ENCODE data around the gene GIMD1. TPM values are rescaled to one million over a fixed set of nuclear protein-coding genes. Genes with fewer than 3 reads are reported as not detected.
"Not testable (repeated sequence)": the region's sequence is repeated elsewhere in the genome, so short reads cannot be mapped to it uniquely, and the experiment has no call there.

The GIMD1 gene
- total RNA-seq, 1 donor: not detected

DNA sequence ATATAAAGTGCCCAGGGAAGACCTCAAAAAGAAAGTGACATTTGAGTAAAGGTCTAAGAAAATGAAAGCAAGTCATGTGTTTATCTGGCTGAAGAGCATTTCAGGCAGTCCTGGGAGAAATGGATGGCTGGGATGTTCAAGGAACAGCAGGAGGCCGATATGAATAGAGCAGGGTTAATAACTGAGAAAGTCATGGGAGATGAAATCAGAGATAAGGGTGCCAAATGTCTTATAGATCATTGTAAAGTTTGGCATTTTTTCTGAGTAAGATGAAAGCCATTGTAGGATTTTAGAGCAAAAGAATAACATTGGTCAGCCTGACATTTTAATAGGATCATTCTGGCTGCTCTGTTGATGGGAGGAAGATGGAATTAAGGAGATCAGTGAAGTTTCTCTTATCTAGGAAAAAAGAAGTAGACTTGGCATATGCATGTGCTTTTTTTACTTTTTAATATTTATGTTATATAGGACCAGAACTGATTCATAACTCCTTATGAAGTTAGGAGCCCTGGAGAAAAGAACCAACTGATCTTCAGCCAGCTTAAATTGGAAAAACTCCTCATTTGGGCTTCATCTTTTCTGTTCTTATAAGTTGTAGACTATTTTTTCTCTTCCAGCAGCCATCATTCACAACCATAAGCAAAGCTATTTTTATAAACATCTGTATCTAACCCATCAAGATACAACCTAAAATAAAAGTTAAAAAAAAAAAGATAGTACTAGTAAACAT, 33.7 kb downstream of the GIMD1 start:
- Histone ChIP-seq H3K9me3 (ENCODE audit: low read depth, low read length) (no peaks in the 10 kb centered on the region), H3K4me3 (ENCODE audit: low read length) (no peak overlapping the region), H3K27me3 (ENCODE audit: insufficient read depth, low read length) (no peaks in the 10 kb centered on the region), H3K4me1 (ENCODE audit: insufficient read depth, low read length) (no peaks in the 10 kb centered on the region)

DNA sequence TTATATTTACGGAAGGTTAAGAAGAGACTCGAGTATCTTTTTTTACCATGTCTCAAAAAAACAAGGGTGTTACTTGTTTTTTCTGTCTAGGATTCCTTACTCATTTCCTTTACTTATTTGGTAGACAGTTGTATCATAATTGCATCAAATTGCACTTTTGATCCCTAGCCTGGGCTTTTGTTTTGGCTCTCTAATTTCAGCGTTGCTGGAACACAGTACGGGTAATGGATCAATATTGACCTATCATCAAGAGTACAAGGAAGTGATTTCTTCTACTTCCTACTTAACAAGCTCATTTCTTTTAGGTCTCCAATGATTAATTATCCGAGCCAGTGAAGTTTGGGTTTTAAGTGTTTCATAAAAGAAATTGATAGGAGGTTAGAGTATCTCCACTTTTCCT, 35.4 kb downstream of the GIMD1 start:
- Histone ChIP-seq H3K4me1 (ENCODE audit: insufficient read depth, low read length) (no peaks in the 10 kb centered on the region), H3K27me3 (ENCODE audit: insufficient read depth, low read length) (no peaks in the 10 kb centered on the region), H3K9me3 (ENCODE audit: low read depth, low read length) (no peaks in the 10 kb centered on the region), H3K4me3 (ENCODE audit: low read length) (no peak overlapping the region)

DNA sequence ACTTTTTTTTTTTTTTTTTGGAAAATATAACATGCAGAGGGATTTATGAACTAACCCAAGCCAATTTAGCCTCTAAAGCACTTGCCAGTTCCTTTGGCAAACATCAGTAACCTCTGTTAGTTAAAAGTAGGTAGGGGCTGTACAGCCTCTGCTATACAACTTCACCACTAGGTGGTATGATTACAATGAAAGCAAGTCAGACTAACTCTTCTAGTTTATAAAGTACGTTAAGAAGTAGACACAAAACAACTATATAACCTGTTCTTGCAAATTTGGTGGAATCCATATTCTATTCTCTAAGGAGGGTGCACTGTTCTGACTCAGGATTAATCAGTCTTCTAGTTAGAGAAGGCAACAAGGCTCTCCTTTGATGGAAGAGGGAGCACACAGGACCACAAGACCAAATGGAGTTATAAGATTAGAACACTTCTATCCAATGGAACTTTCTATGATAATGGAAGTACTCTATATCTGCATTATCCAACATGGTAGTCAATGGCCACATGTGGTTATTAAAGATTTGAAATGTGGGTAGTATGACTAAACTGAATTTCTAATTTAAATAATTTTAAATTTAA, 39.4 kb downstream of the GIMD1 start:
- Histone ChIP-seq H3K27me3 (ENCODE audit: insufficient read depth, low read length) (no peaks in the 10 kb centered on the region), H3K4me3 (ENCODE audit: low read length) (no peak overlapping the region), H3K9me3 (ENCODE audit: low read depth, low read length) (no peaks in the 10 kb centered on the region), H3K4me1 (ENCODE audit: insufficient read depth, low read length) (no peaks in the 10 kb centered on the region)

DNA sequence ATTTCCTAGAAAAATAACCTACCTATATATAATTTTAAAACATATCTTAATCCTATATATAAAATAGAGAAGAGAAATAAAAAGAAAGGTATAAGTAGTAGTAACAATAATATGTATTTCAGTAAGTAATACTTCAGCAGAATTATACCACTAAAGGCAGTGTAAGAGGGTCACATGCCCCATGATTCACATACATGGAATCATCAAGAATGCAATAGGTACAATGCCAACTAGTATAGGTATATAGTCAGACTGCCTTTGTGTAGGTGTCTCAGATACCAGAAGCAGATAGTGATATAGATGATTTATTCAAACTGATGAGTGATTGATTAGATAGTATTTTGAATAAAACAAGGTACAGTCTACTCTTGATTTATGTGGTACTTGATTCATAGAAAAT, 42.8 kb downstream of the GIMD1 start:
- no peak overlapping the region for H3K4me3 ChIP-seq (ENCODE audit: low read length)
- H3K27me3 ChIP-seq (ENCODE audit: insufficient read depth, low read length): no peaks in the 10 kb centered on the region
- no peaks in the 10 kb centered on the region for H3K9me3 ChIP-seq (ENCODE audit: low read depth, low read length)
- H3K4me1 ChIP-seq (ENCODE audit: insufficient read depth, low read length): no peaks in the 10 kb centered on the region

DNA sequence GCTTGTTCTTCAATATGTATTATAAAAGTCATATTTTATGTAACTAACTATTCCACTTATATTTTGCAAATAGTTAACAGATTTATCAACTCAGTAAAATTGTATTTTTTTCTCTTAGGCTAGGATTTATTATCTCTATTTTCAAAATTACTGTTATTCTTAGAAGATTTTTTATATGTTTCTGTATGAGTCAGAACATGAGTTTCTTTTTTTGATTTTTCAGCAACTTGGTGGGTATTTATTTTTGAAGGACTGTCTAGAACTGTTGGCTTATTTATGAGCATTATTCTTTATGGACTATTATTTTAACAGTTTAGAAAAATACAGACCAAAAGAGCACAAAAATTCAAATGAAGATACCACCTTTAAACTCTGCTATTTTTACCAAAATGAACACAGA, 45.5 kb downstream of the GIMD1 start:
- H3K27me3 ChIP-seq (ENCODE audit: insufficient read depth, low read length): no peaks in the 10 kb centered on the region
- no peaks in the 10 kb centered on the region for H3K9me3 ChIP-seq (ENCODE audit: low read depth, low read length)
- H3K4me1 ChIP-seq (ENCODE audit: insufficient read depth, low read length): peaks cover under 1% of the 10 kb centered on the region
- H3K4me3 ChIP-seq (ENCODE audit: low read length): no peak overlapping the region

DNA sequence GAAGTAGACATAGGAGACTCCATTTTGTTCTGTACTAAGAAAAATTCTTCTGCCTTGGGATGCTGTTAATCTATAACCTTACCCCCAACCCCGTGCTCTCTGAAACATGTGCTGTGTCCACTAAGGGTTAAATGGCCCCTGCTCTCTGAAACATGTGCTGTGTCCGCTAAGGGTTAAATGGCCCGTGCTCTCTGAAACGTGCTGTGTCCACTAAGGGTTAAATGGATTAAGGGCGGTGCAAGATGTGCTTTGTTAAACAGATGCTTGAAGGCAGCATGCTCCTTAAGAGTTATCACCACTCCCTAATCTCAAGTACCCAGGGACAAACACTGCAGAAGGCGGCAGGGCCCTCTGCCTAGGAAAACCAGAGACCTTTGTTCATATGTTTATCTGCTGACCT, 46.8 kb downstream of the GIMD1 start:
- H3K4me1 ChIP-seq (ENCODE audit: insufficient read depth, low read length): peaks cover 13% of the 10 kb centered on the region
- H3K27me3 ChIP-seq (ENCODE audit: insufficient read depth, low read length); H3K4me3 ChIP-seq (ENCODE audit: low read length); H3K9me3 ChIP-seq (ENCODE audit: low read depth, low read length): not testable (repeated sequence)

DNA sequence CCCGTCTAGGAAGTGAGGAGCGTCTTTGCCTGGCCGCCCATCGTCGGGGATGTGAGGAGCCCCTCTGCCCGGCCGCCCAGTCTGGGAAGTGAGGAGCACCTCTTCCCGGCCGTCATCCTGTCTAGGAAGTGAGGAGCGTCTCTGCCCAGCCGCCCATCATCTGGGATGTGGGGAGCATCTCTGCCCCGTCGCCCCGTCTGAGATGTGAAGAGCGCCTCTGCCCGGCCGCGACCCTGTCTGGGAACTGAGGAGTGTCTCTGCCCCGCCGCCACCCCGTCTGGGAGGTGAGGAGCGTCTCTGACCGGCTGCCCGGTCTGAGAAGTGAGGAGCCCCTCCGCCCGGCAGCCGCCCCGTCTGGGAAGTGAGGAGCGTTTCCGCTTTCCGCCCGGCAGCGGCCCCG, 47.4 kb downstream of the GIMD1 start:
- peaks cover 13% of the 10 kb centered on the region for H3K4me1 ChIP-seq (ENCODE audit: insufficient read depth, low read length)
- H3K27me3 ChIP-seq (ENCODE audit: insufficient read depth, low read length); H3K9me3 ChIP-seq (ENCODE audit: low read depth, low read length); H3K4me3 ChIP-seq (ENCODE audit: low read length): not testable (repeated sequence)

DNA sequence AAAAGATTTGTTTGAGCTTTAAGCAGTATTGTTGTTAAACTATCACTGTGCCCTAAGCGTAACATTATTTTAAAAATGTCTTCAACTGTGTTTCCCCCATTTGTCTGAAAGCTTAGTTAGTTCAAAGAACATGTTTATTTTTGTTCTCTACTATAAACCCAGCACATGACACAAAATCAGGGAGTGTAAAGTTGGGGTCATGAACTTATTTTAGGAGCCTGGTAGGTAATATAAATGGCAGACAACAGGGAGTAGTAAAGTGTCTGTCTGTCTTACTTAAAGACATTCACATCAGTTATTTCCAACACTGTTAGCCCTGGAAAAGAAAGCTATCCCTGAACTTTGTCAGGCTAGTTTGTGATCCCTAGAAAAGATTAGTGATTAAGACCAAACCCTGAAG, 48.3 kb downstream of the GIMD1 start:
- Histone ChIP-seq H3K4me1 (ENCODE audit: insufficient read depth, low read length) (peaks cover 16% of the 10 kb centered on the region), H3K27me3 (ENCODE audit: insufficient read depth, low read length) (no peaks in the 10 kb centered on the region), H3K9me3 (ENCODE audit: low read depth, low read length) (no peaks in the 10 kb centered on the region), H3K4me3 (ENCODE audit: low read length) (no peak overlapping the region)

DNA sequence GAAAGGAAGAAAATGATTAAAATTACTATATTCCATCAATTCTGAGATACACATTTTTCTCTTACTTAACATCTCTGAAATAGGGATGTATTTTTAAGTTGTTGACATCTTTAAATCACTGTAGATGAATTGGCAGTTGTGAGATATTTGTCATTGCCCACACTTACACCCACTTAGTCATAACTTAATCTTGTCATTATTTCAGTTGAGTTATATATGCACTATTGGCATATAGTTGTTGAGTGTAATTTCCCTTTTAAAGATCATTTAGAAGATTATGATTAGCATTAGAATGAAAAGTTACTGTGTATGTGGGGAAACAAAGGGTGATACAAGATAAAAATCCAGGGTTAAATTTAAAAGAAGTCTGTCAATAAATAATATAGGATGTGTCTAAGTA, 50.1 kb downstream of the GIMD1 start:
- no peaks in the 10 kb centered on the region for H3K9me3 ChIP-seq (ENCODE audit: low read depth, low read length)
- H3K27me3 ChIP-seq (ENCODE audit: insufficient read depth, low read length): no peaks in the 10 kb centered on the region
- peaks cover 24% of the 10 kb centered on the region for H3K4me1 ChIP-seq (ENCODE audit: insufficient read depth, low read length)
- no peak overlapping the region for H3K4me3 ChIP-seq (ENCODE audit: low read length)

DNA sequence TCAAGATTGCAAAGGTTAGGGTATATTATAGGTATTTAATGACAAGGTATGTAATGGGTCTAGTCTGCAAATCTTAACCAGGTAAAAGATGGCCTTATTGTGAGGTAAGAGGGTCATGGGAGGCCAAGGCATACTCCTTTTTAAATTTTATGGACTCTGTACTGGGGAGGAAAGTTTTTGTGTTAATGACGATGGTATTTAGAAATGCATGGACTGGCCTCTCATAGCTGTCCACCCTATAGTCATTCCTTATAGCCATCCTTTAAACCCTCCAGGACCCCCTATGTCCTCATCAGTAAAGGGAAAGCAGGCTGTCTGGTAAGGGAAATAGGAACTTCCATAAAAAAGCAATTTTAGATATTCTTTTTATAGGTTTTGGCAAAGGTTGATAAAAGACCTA, 50.8 kb downstream of the GIMD1 start:
- H3K9me3 ChIP-seq (ENCODE audit: low read depth, low read length): no peaks in the 10 kb centered on the region
- H3K27me3 ChIP-seq (ENCODE audit: insufficient read depth, low read length): no peaks in the 10 kb centered on the region
- peaks cover 24% of the 10 kb centered on the region for H3K4me1 ChIP-seq (ENCODE audit: insufficient read depth, low read length)
- no peak overlapping the region for H3K4me3 ChIP-seq (ENCODE audit: low read length)

DNA sequence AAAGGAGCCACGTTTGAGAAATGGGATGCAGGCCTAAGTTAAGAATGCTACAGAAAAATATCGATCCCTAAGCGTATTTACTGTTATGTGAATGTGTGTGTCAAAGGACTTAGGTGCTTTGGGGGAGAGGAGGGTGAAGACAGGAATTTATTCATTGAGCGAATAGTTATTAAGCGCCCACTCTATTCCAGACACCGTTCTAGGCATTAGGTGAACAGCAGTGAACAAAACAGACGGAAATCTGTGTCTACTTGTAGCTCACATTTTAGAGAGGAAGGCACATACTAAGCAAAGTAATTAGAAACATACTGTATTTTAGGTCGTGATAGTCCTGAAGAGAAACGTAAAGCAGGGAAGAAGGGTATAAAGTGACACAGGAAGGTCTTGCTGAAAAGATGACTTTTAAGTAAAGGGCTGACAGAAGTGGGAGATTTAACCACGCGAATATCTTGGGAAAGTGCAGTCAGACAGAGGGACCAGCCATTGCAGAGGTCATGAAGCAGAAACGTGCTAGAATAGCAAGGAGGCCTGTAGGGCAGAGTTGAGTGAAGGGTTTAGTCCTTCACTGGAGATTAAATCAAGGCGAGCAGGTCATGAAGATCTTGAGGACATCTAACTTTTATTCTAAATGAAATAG, 51.7 kb downstream of the GIMD1 start:
- no peaks in the 10 kb centered on the region for H3K27me3 ChIP-seq (ENCODE audit: insufficient read depth, low read length)
- H3K4me3 ChIP-seq (ENCODE audit: low read length): peak overlapping the region; percentile 79
- peaks cover 24% of the 10 kb centered on the region for H3K4me1 ChIP-seq (ENCODE audit: insufficient read depth, low read length)

DNA sequence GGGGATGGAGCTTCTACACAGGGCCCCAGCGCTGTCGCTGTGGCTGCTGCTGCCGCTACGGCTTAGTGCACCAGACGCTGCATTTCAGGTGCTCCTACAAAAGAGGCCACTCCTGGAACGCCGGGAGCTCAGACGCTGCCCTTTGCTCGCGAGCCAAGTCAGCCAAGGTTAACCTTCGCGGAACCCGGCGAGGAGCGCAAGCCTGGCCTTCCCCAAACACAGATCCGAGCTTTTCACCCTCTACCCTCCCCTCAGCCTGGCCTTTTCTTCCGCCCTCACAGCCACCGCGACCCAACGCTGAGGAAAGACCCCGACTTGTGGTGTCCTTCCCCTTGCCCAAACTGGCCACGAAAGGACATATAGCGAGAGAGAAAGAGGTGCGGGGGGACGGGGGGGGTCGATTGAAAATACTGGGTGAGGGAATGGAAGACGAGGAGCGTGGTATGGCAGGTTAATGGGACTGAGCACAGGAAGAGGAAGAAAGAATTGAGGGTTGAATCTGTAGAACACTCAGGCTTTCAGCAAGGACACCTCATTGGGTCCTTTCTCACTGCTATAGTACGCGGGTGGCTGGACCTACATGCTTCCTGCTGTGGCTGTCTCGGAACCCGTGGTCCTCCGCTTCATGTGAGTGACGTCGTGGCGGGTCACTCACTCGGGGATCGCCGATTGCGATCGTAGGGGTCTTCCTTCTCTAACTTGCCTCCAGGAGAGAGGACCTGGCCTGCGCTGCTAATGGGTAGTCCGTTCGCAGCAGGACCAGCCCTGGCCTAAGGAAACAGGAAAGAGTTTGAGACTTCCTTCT, 52.4 kb downstream of the GIMD1 start, which contains the start of the genes AIMP1 and TBCK:
Gene AIMP1, plus strand, starts transcription at position 583 of the 805 bp plus-strand sequence. CDS start 8,460 bp downstream, outside the sequence.
Gene TBCK, minus strand, starts transcription at position 242 of the 805 bp plus-strand sequence. CDS start 7,249 bp downstream, outside the sequence.
- Histone ChIP-seq H3K4me3 (ENCODE audit: low read length) (peak within 1 kb of the TSS; percentile 79), H3K27me3 (ENCODE audit: insufficient read depth, low read length) (no peaks in the 10 kb centered on the region), H3K4me1 (ENCODE audit: insufficient read depth, low read length) (peaks cover 24% of the 10 kb centered on the region), H3K9me3 (ENCODE audit: low read depth, low read length) (no peaks in the 10 kb centered on the region)

More for the DNA sequence above, 51.7 kb downstream of the GIMD1 start:
- no peaks in the 10 kb centered on the region for H3K9me3 ChIP-seq (ENCODE audit: low read depth, low read length)

DNA sequence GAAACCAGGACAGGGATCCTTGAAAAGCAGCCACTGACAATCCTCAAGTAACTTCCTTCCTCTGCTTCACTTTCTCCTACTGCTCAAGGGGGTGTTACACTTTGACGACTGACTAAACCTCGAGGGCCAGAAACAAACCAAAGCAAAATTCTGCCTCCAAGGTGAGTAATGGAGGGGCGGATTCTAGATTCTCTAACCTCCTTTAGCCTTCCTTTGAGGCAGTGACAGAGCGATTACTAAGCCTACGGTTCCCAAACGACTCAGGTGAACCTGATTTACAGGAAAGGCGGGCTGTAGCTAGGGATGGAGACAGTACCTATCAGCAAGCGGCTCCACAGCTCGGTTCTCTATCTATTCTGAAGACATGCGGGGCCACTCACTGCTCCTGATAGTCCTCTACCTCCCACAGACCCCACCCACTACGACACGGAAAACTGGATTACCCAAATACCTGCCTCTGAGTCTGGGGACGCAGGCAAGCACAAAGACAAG, 53.1 kb downstream of the GIMD1 start:
- Histone ChIP-seq H3K4me3 (ENCODE audit: low read length) (peak overlapping the region; percentile 79), H3K9me3 (ENCODE audit: low read depth, low read length) (no peaks in the 10 kb centered on the region), H3K4me1 (ENCODE audit: insufficient read depth, low read length) (peaks cover 24% of the 10 kb centered on the region), H3K27me3 (ENCODE audit: insufficient read depth, low read length) (no peaks in the 10 kb centered on the region)

DNA sequence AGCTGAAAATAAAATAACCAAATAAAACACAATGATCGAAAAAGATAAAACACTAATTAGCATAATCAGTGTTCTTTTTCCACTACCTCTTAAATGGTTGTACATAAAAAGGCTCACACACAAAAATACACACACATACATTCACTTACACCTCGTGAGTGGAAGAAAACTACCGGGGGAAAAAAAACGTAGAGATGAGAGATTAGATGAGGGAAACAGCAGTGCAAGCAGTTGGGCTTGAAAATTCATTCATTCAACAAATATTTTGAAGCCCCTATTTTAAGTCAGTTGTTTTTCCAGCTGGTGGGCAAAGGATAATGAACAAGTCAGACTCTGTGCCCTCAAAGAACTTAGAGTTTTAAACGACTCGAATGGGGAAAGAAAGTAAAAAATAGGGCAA, 53.6 kb downstream of the GIMD1 start:
- Histone ChIP-seq H3K4me1 (ENCODE audit: insufficient read depth, low read length) (peaks cover 24% of the 10 kb centered on the region), H3K27me3 (ENCODE audit: insufficient read depth, low read length) (no peaks in the 10 kb centered on the region), H3K9me3 (ENCODE audit: low read depth, low read length) (no peaks in the 10 kb centered on the region), H3K4me3 (ENCODE audit: low read length) (peak overlapping the region; percentile 79)

Measured in mononuclear cell (primary cell).